Stimulated activated CD4-positive, alpha-beta T cell treated with anti-CD3 and anti-CD28 coated beads, Interleukin-15, amount 100 ng/mL, for 1 hour (primary cell): ENCODE measurements around the gene PFKFB1.
"Not testable (repeated sequence)": the region's sequence is repeated elsewhere in the genome, so short reads cannot be mapped to it uniquely, and the experiment has no call there.

Experiments
- DNase-seq, 2 donors: peaks; one replicate each; pipeline ENCODE4 v3.0.0-alpha.2; 2020; ENCODE audit warnings: low read depth in 1 of 2, low spot score in 1 of 2

The PFKFB1 gene

GRCh38 chrX:54994668-54995351 is 822 bp upstream of the PFKFB1 start:
- DNase-seq = no peak

- no peak for DNase-seq
Measured at GRCh38 chrX:54992911-54993622, 921 bp downstream of the PFKFB1 start.

GRCh38 chrX:54991706-54992105 is 2.3 kb downstream of the PFKFB1 start:
- DNase-seq = no peak

- not testable (repeated sequence) for DNase-seq
Measured at GRCh38 chrX:54983306-54983705, 10.7 kb downstream of the PFKFB1 start.

- no peak for DNase-seq
Measured at GRCh38 chrX:54980334-54980733, 13.7 kb downstream of the PFKFB1 start.

- DNase-seq = no peak
Measured at GRCh38 chrX:54979432-54979831, 14.6 kb downstream of the PFKFB1 start.

GRCh38 chrX:54978448-54978847 is 15.5 kb downstream of the PFKFB1 start:
- DNase-seq = no peak

GRCh38 chrX:54977387-54977786 is 16.6 kb downstream of the PFKFB1 start:
- no peak for DNase-seq

GRCh38 chrX:54964766-54965497 is 29.1 kb downstream of the PFKFB1 start:
- DNase-seq = no peak

GRCh38 chrX:54961750-54962149 is 32.2 kb downstream of the PFKFB1 start:
- DNase-seq = no peak

- DNase-seq = no peak
Measured at GRCh38 chrX:54950730-54951375, 43.1 kb downstream of the PFKFB1 start.

GRCh38 chrX:54945224-54945623 is 48.8 kb downstream of the PFKFB1 start:
- no peak for DNase-seq

- no peak for DNase-seq
Measured at GRCh38 chrX:54944816-54945215, 49.2 kb downstream of the PFKFB1 start.

- no peak for DNase-seq
Measured at GRCh38 chrX:54937416-54937815, 56.6 kb downstream of the PFKFB1 start.

GRCh38 chrX:54935306-54935705 is 58.7 kb downstream of the PFKFB1 start:
- no peak for DNase-seq

GRCh38 chrX:54934890-54935289 is 59.1 kb downstream of the PFKFB1 start:
- DNase-seq = no peak

- DNase-seq = no peak
Measured at GRCh38 chrX:54934058-54934457, 59.9 kb downstream of the PFKFB1 start.

- DNase-seq = no peak
Measured at GRCh38 chrX:54933150-54933826, 60.7 kb downstream of the PFKFB1 start.

GRCh38 chrX:54931107-54931506 is 62.9 kb downstream of the PFKFB1 start:
- DNase-seq = no peak

- DNase-seq = no peak
Measured at GRCh38 chrX:54930291-54931049, 63.5 kb downstream of the PFKFB1 start.
